Right lobe of liver (tissue), 6 donors: Measurements from ENCODE around the gene TLE3. TPM values are rescaled to one million over a fixed set of nuclear protein-coding genes. Genes with fewer than 3 reads are reported as not detected.

Experiments
- ATAC-seq, 4 donors: fragments of 200-7000 bp; cut with Tn5 transposase; one replicate each; pipeline ENCODE4 v1.9.1; 2020; ENCODE audit warnings: mild to moderate bottlenecking in 4 of 4, moderate library complexity in 4 of 4
- DNase-seq, 3 donors: peaks; one replicate each; pipeline ENCODE4 v3.0.0-alpha.2; 2020
- H3K27ac ChIP-seq, 3 donors: fragments of 200-600 bp; one replicate each; pipeline ENCODE4 v1.8.0; 2022
- H3K27me3 ChIP-seq, 2 donors: fragments of 200-600 bp; one replicate each; pipeline ENCODE4 v1.8.0; 2022
- H3K36me3 ChIP-seq, 4 donors: fragments of 200-600 bp; sonication (generic) in 1 of 4; one replicate each; pipeline versions ENCODE4 v1.5.1 to v1.8.0; 2017 to 2022; ENCODE audit warnings: control low read depth in 1 of 4
- H3K4me1 ChIP-seq, 4 donors: fragments of 200-600 bp; sonication (generic) in 1 of 4; one replicate each; pipeline versions ENCODE4 v1.5.1 to v1.8.0; 2017 to 2022; ENCODE audit warnings: control low read depth in 1 of 4
- H3K4me3 ChIP-seq, 3 donors: fragments of 200-600 bp; one replicate each; pipeline ENCODE4 v1.8.0; 2022
- H3K9me3 ChIP-seq, 4 donors: fragments of 200-600 bp; sonication (generic) in 1 of 4; one replicate each; pipeline versions ENCODE4 v1.5.1 to v1.8.0; 2017 to 2022; ENCODE audit warnings: control low read depth in 1 of 4
- CTCF ChIP-seq, 4 donors: fragments of 200-600 bp in 3 of 4; fragments of 450-650 bp in 1 of 4; IDR thresholded peaks; one replicate each; pipeline versions ENCODE4 v1.5.1 to v1.8.0; 2016 to 2022; ENCODE audit warnings: antibody characterized with exemption in 4 of 4, mild to moderate bottlenecking in 2 of 4
- POLR2A ChIP-seq: fragments of 450-650 bp; IDR thresholded peaks from one replicate; pipeline ENCODE4 v1.6.1; 2017; ENCODE audit warnings: antibody characterized with exemption, mild to moderate bottlenecking
- WGBS: methylation state at CpG from one replicate; pipeline ENCODE4 v1.1.6; 2018; ENCODE audit warnings: low coverage, low lambda C conversion rate; ENCODE audit not compliant: insufficient coverage; ENCODE audit errors: missing lambda C conversion rate; 5-methylcytosine and 5-hydroxymethylcytosine counted together
- intact Hi-C, 2 donors: fragments of 100-400 bp; cut with DNase I; formaldehyde crosslinking; loops; one replicate each; pipeline versions ENCODE4 v1.11.2 to v1.14.1; 2022
- total RNA-seq, 6 experiments: library from RNA; depleted of rRNA in 2 of 6; stranded (reverse); fragments of >200 nt in 2 of 6; fragmentation: NEBNext Ultra II Directional in 3 of 6; extraction: Animal tissue kit (Norgen Biotek cat#: 25700) in 3 of 6; gene quantifications; one replicate each; pipeline versions ENCODE4 v1.1.0 to v1.2.4, GENCODE V29; 2016 to 2023
- donor health status: DM: no; HTN: yes; CAD: no.
- donor health status: DM: no; HTN: no; CAD: no.
- donor health status: DM: no; HTN: no; CAD: no.
- donor health status: DM: no; HTN: yes; CAD: no.
- donor health status: DM: no; HTN: yes; CAD: no.

The TLE3 gene
- total RNA-seq, 6 experiments from 2014 or later: 8.9 to 38.2 (median 21.2) TPM

- ATAC-seq: no peak
- H3K4me3 ChIP-seq: no peak overlapping the region
- 100% methylated on average over 3 of the region's 6 CpGs for WGBS
- no peak overlapping the region for H3K27ac ChIP-seq
- DNase-seq: no peak
- H3K9me3 ChIP-seq: no peaks in the 10 kb centered on the region
- peaks cover 0 to 37% (median 14%) of the 10 kb centered on the region in 4 donors for H3K4me1 ChIP-seq
- peaks cover 0 to 39% (median 5%) of the 10 kb centered on the region in 4 donors for H3K36me3 ChIP-seq
- intact Hi-C loops: no loop called here
- TF ChIP-seq POLR2A: no peak
- no peak for TF ChIP-seq CTCF (IDR thresholded peaks at IDR 0.05)
- H3K27me3 ChIP-seq: no peaks in the 10 kb centered on the region
Measured at GRCh38 chr15:70067681-70068080, 30.0 kb downstream of the TLE3 start.

- peaks cover 0 to 37% (median 5%) of the 10 kb centered on the region in 4 donors for H3K36me3 ChIP-seq
Measured at GRCh38 chr15:70067011-70067410, 30.7 kb downstream of the TLE3 start.

GRCh38 chr15:70066447-70066846 is 31.3 kb downstream of the TLE3 start:
- ATAC-seq: no peak
- Histone ChIP-seq H3K27ac (no peak overlapping the region), H3K36me3 (peaks cover 0 to 40% (median 2%) of the 10 kb centered on the region in 4 donors), H3K4me3 (no peak overlapping the region), H3K4me1 (peaks cover 0 to 37% (median 14%) of the 10 kb centered on the region in 4 donors), H3K9me3 (no peaks in the 10 kb centered on the region), H3K27me3 (no peaks in the 10 kb centered on the region)
- DNase-seq: no peak
- TF ChIP-seq CTCF (IDR thresholded peaks at IDR 0.05) (no peak), POLR2A (no peak)
- WGBS: 85% methylated on average over 4 of the region's 5 CpGs
- intact Hi-C loops: no loop called here

More at GRCh38 chr15:70067011-70067410, 30.7 kb downstream of the TLE3 start:
- no peak for DNase-seq
- no peaks in the 10 kb centered on the region for H3K9me3 ChIP-seq
- no peak for TF ChIP-seq POLR2A
- no peak for TF ChIP-seq CTCF (IDR thresholded peaks at IDR 0.05)
- H3K4me1 ChIP-seq: peaks cover 0 to 37% (median 14%) of the 10 kb centered on the region in 4 donors
- intact Hi-C loops: no loop called here
- WGBS: 94% methylated on average over 2 of the region's 2 CpGs
- H3K27ac ChIP-seq: no peak overlapping the region
- H3K27me3 ChIP-seq: no peaks in the 10 kb centered on the region
- ATAC-seq: no peak
- no peak overlapping the region for H3K4me3 ChIP-seq

- no peak overlapping the region for H3K4me3 ChIP-seq
- H3K36me3 ChIP-seq: peaks cover 0 to 40% (median 1%) of the 10 kb centered on the region in 4 donors
- no peak overlapping the region for H3K27ac ChIP-seq
- no peaks in the 10 kb centered on the region for H3K27me3 ChIP-seq
- DNase-seq: no peak
- no peak for ATAC-seq
- H3K9me3 ChIP-seq: no peaks in the 10 kb centered on the region
- peaks cover 0 to 37% (median 14%) of the 10 kb centered on the region in 4 donors for H3K4me1 ChIP-seq
- intact Hi-C loops: no loop called here
- TF ChIP-seq CTCF (IDR thresholded peaks at IDR 0.05) (no peak), POLR2A (no peak)
- WGBS: 90% methylated on average over 9 of the region's 12 CpGs
Measured at GRCh38 chr15:70066004-70066403, 31.7 kb downstream of the TLE3 start.
